Esophagus muscularis mucosa (tissue), 4 donors: Measurements from ENCODE around the gene UPK3B.
"Not testable (repeated sequence)": the region's sequence is repeated elsewhere in the genome, so short reads cannot be mapped to it uniquely, and the experiment has no call there.

Source experiments
- EP300 ChIP-seq: sonication (generic); formaldehyde crosslinking; IDR thresholded peaks from one replicate; pipeline ENCODE4 v1.6.1; 2017; ENCODE audit warnings: antibody characterized with exemption
- POLR2A ChIP-seq: fragments of 450-650 bp; IDR thresholded peaks from one replicate; pipeline ENCODE4 v1.6.1; 2017; ENCODE audit warnings: antibody characterized with exemption, moderate library complexity, mild to moderate bottlenecking, low read depth
- POLR2AphosphoS5 ChIP-seq, 2 donors: sonication (generic); formaldehyde crosslinking; IDR thresholded peaks; one replicate each; pipeline ENCODE4 v1.6.1; 2017; ENCODE audit warnings: antibody characterized with exemption in 2 of 2
- TF ChIP-seq, protein P1 (sequence below), 3 experiments: fragments of 200-600 bp in 2 of 3; fragments of 450-650 bp in 1 of 3; sonication (generic) in 2 of 3; IDR thresholded peaks; one replicate each; pipeline ENCODE4 v1.5.1; 2017 to 2019; ENCODE audit warnings: antibody characterized with exemption in 3 of 3, mild to moderate bottlenecking in 2 of 3, moderate library complexity in 1 of 3

DNA sequence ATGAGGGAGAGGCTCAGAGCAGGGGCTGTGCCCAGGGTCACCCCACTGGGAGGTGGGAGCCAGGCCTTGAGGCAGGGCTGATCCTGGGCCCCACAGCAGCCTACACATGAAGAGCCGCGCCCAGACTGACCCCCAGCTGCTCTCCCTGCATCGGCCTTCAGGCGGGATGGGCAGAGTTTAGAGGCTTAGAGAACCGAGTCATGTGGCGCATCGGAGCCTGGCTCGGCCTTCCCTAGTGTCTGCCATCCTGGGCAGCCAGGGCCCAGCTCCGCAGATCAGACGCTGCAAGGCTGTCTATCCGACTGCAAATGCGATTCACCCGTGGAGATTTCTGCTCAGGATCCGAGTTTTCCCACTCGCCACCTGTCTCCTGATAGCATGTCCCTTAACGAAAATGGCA, 7.5 kb upstream of the UPK3B start:
- TF ChIP-seq, protein P1, sequence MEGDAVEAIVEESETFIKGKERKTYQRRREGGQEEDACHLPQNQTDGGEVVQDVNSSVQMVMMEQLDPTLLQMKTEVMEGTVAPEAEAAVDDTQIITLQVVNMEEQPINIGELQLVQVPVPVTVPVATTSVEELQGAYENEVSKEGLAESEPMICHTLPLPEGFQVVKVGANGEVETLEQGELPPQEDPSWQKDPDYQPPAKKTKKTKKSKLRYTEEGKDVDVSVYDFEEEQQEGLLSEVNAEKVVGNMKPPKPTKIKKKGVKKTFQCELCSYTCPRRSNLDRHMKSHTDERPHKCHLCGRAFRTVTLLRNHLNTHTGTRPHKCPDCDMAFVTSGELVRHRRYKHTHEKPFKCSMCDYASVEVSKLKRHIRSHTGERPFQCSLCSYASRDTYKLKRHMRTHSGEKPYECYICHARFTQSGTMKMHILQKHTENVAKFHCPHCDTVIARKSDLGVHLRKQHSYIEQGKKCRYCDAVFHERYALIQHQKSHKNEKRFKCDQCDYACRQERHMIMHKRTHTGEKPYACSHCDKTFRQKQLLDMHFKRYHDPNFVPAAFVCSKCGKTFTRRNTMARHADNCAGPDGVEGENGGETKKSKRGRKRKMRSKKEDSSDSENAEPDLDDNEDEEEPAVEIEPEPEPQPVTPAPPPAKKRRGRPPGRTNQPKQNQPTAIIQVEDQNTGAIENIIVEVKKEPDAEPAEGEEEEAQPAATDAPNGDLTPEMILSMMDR (IDR thresholded peaks at IDR 0.05), result not testable (repeated sequence)
- not testable (repeated sequence) for TF ChIP-seq POLR2A; POLR2AphosphoS5 (IDR thresholded peaks at IDR 0.05); EP300
